COR-L47 (cell line): ENCODE results near the gene FNDC3B.

ENCODE experiments used
- DNase-seq: peaks from one replicate; lab custom pipeline; 2025; lab: John Stamatoyannopoulos, UW

Gene FNDC3B

GRCh38 chr3:172150268-172150667 is 110.9 kb downstream of the FNDC3B start:
- DNase-seq = no peak

- DNase-seq = no peak
Measured at GRCh38 chr3:172150913-172151650, 111.7 kb downstream of the FNDC3B start.

GRCh38 chr3:172151651-172152649 is 112.6 kb downstream of the FNDC3B start:
- no peak for DNase-seq

- DNase-seq = no peak
Measured at GRCh38 chr3:172152874-172153273, 113.5 kb downstream of the FNDC3B start.

GRCh38 chr3:172153335-172153861 is 114.0 kb downstream of the FNDC3B start:
- DNase-seq = no peak

- DNase-seq = no peak
Measured at GRCh38 chr3:172154768-172155664, 115.6 kb downstream of the FNDC3B start.

GRCh38 chr3:172155897-172156585 is 116.7 kb downstream of the FNDC3B start:
- DNase-seq = no peak

- no peak for DNase-seq
Measured at GRCh38 chr3:172156586-172156955, 117.2 kb downstream of the FNDC3B start.

- no peak for DNase-seq
Measured at GRCh38 chr3:172157564-172158258, 118.3 kb downstream of the FNDC3B start.

- DNase-seq = no peak
Measured at GRCh38 chr3:172158741-172159140, 119.4 kb downstream of the FNDC3B start.

- DNase-seq = no peak
Measured at GRCh38 chr3:172159376-172159775, 120.0 kb downstream of the FNDC3B start.

- no peak for DNase-seq
Measured at GRCh38 chr3:172159962-172160538, 120.7 kb downstream of the FNDC3B start.

GRCh38 chr3:172161133-172161789 is 121.9 kb downstream of the FNDC3B start:
- no peak for DNase-seq

- DNase-seq = no peak
Measured at GRCh38 chr3:172161959-172162358, 122.6 kb downstream of the FNDC3B start.

- DNase-seq = no peak
Measured at GRCh38 chr3:172163320-172163719, 123.9 kb downstream of the FNDC3B start.

- DNase-seq = no peak
Measured at GRCh38 chr3:172164620-172165362, 125.4 kb downstream of the FNDC3B start.

- DNase-seq = no peak
Measured at GRCh38 chr3:172166261-172166660, 126.9 kb downstream of the FNDC3B start.

- DNase-seq = no peak
Measured at GRCh38 chr3:172166890-172167289, 127.5 kb downstream of the FNDC3B start.
